ENCODE measurements around the gene CFAP410.

DNA sequence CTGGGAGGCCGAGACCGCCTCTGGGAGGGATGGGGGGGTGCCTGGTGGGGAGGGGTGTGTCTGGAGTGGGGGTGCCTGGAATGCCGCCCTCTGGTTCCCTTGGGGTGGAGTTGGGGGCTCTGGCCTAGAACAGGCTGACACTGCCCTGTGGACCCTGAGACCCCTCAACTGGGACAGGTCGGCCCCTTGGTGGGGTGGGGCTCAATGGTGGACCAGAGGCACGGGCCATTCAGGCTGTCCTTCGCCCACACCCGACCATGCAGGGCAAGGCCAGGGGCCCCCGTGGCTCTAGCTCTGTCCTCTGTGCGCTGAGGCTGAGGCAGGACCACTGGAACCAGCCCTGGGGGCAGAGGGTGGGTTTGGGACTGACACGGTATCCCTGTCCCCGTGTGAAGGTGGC, 24.6 kb downstream of the CFAP410 start:
- TF ChIP-seq SMC3 (conservative IDR thresholded peaks at IDR 0.05; ENCODE audit: poor library complexity), result no peak
- TF ChIP-seq POLR2AphosphoS5 (IDR thresholded peaks at IDR 0.05), result no peak
- TF ChIP-seq, protein P1, sequence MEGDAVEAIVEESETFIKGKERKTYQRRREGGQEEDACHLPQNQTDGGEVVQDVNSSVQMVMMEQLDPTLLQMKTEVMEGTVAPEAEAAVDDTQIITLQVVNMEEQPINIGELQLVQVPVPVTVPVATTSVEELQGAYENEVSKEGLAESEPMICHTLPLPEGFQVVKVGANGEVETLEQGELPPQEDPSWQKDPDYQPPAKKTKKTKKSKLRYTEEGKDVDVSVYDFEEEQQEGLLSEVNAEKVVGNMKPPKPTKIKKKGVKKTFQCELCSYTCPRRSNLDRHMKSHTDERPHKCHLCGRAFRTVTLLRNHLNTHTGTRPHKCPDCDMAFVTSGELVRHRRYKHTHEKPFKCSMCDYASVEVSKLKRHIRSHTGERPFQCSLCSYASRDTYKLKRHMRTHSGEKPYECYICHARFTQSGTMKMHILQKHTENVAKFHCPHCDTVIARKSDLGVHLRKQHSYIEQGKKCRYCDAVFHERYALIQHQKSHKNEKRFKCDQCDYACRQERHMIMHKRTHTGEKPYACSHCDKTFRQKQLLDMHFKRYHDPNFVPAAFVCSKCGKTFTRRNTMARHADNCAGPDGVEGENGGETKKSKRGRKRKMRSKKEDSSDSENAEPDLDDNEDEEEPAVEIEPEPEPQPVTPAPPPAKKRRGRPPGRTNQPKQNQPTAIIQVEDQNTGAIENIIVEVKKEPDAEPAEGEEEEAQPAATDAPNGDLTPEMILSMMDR (IDR thresholded peaks at IDR 0.05; ENCODE audit: poor library complexity, severe bottlenecking), result no peak
- TF ChIP-seq EZH2 (IDR thresholded peaks at IDR 0.05; ENCODE audit: borderline replicate concordance, insufficient read depth, low read length, poor library complexity, severe bottlenecking), result no peak
- no peak for TF ChIP-seq RAD21 (conservative IDR thresholded peaks at IDR 0.05)
- TF ChIP-seq TAF1 (IDR thresholded peaks at IDR 0.05; ENCODE audit: low read depth), result no peak
- TF ChIP-seq EP300 (conservative IDR thresholded peaks at IDR 0.05; ENCODE audit: poor library complexity, severe bottlenecking), result no peak

Measured in neural cell (in vitro differentiated cells).